ENCODE data around the gene JAKMIP3. TPM values are rescaled to one million over a fixed set of nuclear protein-coding genes. Genes with fewer than 3 reads are reported as not detected.

JAKMIP3 gene
- total and polyA plus RNA-seq, 10 of the 15 experiments (the other 5 are each of a cell fraction or from before 2014, with no cell fraction given), result 0.01 TPM; not detected in 7

GRCh38 chr10:132041340-132041739, 24.4 kb upstream of the JAKMIP3 start:
- ATAC-seq (no peak), FAIRE-seq (no peak), DNase-seq (ENCODE audit: low read depth, low spot score) (no peak)
- SMC1A ChIA-PET (ENCODE audit: uncharacterized antibody, unreplicated experiment), result no interaction called here
- Histone ChIP-seq H3K9ac (ENCODE audit: control insufficient read depth, insufficient read depth, low read length) (no peak overlapping the region), H3K27me3 (replicated peaks in 1 of 2; ENCODE audit: control insufficient read depth in 2 of 2, insufficient read depth in 2 of 2, low read length in 1 of 2) (peaks cover 1 to 2% of the 10 kb centered on the region in 2 experiments; a peak in 3 of 4 replicates), H3K4me2 (ENCODE audit: control insufficient read depth, insufficient read depth) (no peak overlapping the region), H3K27ac (ENCODE audit: control insufficient read depth, insufficient read depth) (no peak overlapping the region), H4K20me1 (ENCODE audit: control insufficient read depth, insufficient read depth) (no peaks in the 10 kb centered on the region), H3K79me2 (ENCODE audit: control insufficient read depth, insufficient read depth, low read length) (no peaks in the 10 kb centered on the region), H2AFZ (ENCODE audit: control insufficient read depth, low read depth, low read length) (no peak overlapping the region), H3K36me3 (ENCODE audit: control insufficient read depth in 2 of 2, insufficient read depth in 2 of 2, low read length in 1 of 2) (no peaks in the 10 kb centered on the region), H3K9me3 (replicated peaks; ENCODE audit: control insufficient read depth, insufficient read depth, low read length) (no peaks in the 10 kb centered on the region), H3K4me1 (ENCODE audit: control insufficient read depth, insufficient read depth, low read length) (no peaks in the 10 kb centered on the region), H3K4me3 (no peak overlapping the region)
- in situ Hi-C loops (cut with MboI) (no loop called here), intact Hi-C loops (cut with micrococcal nuclease; ENCODE audit: unreplicated experiment) (no loop called here)
- BruUV-seq (replicated peaks), result no TSS peak
- RAD21 ChIA-PET (ENCODE audit: unreplicated experiment), result no interaction called here
- POLR2A ChIA-PET, result no interaction called here
- CTCF ChIA-PET, result interaction anchor here (1.3 kb wide), 1 partner anchor 19 kb away, joined by 4 read pairs; no protein-coding TSS in a partner anchor
- 40% methylated on average over 15 of the region's 15 CpGs for WGBS (ENCODE audit: insufficient coverage, insufficient replicate concordance, low lambda C conversion rate, missing lambda C conversion rate)
- TF ChIP-seq NR2F1 (conservative IDR thresholded peaks at IDR 0.05) (no peak), RCOR1 (conservative IDR thresholded peaks at IDR 0.05; ENCODE audit: low read depth, low read length) (no peak), E4F1 (IDR thresholded peaks at IDR 0.05; ENCODE audit: borderline replicate concordance, partially characterized antibody) (no peak), SIN3A (IDR thresholded peaks at IDR 0.05; ENCODE audit: low read depth, low read length) (no peak), PML (IDR thresholded peaks at IDR 0.05; ENCODE audit: low read length) (no peak), GABPA (IDR thresholded peaks at IDR 0.05; ENCODE audit: low read depth) (no peak), CUX1 (IDR thresholded peaks at IDR 0.05; ENCODE audit: insufficient replicate concordance, low read depth, low read length) (no peak), E2F8 (IDR thresholded peaks at IDR 0.05; ENCODE audit: low read depth, partially characterized antibody) (no peak), NKRF (conservative IDR thresholded peaks at IDR 0.05) (no peak), CBX3 (IDR thresholded peaks at IDR 0.05; ENCODE audit: borderline replicate concordance, low read depth) (no peak), ZBED1 (IDR thresholded peaks at IDR 0.05; ENCODE audit: borderline replicate concordance) (no peak), TBL1XR1 (IDR thresholded peaks at IDR 0.05; ENCODE audit: low read depth, low read length) (no peak), CBX5 (IDR thresholded peaks at IDR 0.05; ENCODE audit: low read depth) (no peak)

Data from GM12878 (cell line).